GM11168 (cell line): Measurements from ENCODE around the gene NSMCE1.

ENCODE experiments used
- in situ Hi-C: fragments of 300-500 bp; cut with MboI; formaldehyde crosslinking; loops from one replicate; pipeline ENCODE4 v1.12.0; 2022; ENCODE audit warnings: low sequenced_read_pairs; ENCODE audit not compliant: unreplicated experiment

NSMCE1 gene

GRCh38 chr16:27233731-27234130 lies 34.8 kb downstream of the NSMCE1 start:
- in situ Hi-C loops = loop anchor here (5.0 kb wide), 1 partner anchor 124 kb away; no protein-coding TSS in a partner anchor

DNA sequence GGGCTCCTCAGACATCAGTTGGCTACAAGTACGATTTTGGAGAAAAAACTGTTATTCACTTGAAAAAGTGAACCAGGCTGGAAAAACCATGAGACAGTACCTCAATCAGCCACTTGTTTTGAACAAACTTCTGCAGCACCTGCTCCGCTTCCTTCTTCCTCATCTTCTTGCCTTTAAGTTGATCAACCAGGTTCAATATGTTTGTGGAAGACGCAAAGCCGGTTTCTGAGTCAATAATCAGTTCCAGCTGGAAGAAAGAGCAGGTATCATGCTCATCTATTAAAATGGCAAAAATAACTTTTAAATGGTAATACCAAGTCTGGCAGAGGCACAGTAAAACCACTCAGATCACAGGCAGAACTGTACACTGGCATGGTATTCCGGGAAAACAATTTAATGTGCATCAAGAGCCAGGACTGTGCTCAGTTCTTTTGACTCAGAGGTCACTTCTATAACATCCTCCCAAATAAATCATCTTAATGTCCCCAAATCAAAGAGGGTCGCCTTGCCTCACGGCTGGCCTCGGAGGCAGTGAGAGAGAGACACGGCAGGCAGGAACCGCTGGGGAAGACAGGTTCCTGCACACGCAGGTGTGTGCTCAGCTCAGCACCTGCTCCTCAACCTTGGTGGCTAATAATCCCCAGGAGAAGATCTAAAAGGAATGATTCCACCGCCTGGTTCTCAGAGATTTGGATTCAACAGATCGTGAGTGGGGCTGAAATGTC lies 35.5 kb downstream of the NSMCE1 start:
- in situ Hi-C loops = loop anchor here (5.0 kb wide), 1 partner anchor 124 kb away; no protein-coding TSS in a partner anchor

DNA sequence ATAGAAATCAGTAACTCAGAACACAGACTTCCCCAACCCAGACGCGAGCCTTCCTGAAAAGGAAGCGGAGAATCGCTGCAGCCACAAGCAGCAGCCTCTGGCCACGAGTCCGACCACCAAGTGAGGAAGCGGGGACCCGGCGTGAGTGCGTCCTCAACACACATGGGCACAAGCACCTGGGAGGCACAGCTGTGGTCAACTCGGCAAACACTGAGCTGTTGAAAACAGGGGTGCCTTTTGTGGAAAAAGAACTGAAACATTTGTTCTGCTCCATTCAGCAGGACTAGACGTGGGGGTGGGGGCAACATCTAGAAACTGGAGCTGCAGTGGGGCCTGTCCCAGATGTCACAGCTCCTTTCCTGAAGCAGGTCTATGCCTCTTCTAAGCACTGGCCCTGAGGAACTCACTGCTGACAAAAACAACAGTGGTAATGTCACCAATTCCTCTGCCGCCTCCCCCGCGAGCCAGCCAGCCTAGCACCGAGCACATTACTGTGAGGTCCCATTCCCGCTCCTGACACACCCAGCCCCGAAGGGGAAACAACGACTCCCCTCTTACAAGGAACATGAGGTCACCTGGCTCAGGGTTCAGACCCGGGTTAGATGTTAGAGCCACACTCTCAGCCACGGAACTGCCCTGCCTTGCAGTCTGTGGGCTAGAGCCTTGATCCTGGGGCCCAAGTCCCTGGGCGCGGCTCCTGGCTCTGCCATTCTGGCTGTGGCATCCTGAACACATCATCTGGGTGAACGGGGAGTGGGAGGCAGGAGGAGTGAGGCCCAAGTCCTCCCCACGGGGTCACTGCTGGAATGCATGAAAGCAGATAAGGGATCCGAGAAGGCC lies 36.3 kb downstream of the NSMCE1 start:
- in situ Hi-C loops = loop anchor here (5.0 kb wide), 1 partner anchor 125 kb away; no protein-coding TSS in a partner anchor

DNA sequence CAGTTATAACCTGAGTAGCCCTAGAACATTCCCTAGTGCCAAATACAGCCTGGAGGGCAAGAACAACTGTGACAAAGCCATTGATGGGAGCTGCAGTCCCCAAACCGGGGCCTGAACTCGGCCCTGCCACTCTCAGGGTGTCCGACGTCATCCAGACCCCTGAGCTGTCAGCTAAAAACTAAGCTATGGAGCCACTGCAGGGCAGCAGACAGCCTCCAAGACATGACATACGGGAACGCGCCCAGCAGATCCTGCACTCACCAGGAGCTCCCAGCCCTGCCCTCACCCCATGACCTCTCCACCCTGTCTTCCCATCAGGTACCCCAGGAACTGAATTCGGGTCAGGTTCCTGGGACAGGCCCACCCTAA lies 36.9 kb downstream of the NSMCE1 start:
- in situ Hi-C loops = loop anchor here (5.0 kb wide), 1 partner anchor 126 kb away; no protein-coding TSS in a partner anchor

- in situ Hi-C loops = loop anchor here (5.0 kb wide), 1 partner anchor 127 kb away; no protein-coding TSS in a partner anchor
Observed at GRCh38 chr16:27230562-27231001, 38.0 kb downstream of the NSMCE1 start.

DNA sequence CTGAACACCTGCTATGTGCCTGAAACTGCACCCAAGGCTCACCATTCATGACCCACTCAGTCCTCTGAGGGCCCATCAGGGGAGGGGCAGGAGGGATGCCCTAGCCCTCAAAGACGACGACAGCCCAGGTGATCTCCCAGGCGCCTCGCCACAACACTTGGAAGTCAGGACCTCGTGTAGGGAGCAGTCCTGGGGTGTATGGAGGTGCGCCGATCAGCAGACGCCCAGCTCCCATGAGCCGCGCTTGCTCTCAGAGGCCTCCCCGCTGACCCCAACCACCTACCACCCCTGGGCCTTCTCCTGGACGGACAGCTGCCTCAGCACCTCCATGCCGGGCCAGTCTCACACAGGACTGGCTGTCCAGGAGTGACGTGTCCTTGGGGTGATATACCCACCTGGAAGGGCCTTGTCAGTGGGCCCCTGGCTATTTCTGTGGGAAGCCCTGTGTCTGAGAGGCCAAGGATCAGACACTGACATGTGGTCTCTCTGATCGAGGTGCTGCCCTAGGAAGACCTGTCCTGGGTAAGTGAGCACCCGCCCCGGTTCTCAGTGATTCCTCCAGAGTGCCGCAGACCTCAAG lies 38.6 kb downstream of the NSMCE1 start:
- in situ Hi-C loops = loop anchor here (5.0 kb wide), 1 partner anchor 127 kb away; no protein-coding TSS in a partner anchor

- in situ Hi-C loops = no loop called here
Observed at GRCh38 chr16:27228621-27229501, 39.7 kb downstream of the NSMCE1 start.

GRCh38 chr16:27228045-27228444 lies 40.5 kb downstream of the NSMCE1 start:
- in situ Hi-C loops = no loop called here

- in situ Hi-C loops = no loop called here
Observed at GRCh38 chr16:27226976-27227705, 41.4 kb downstream of the NSMCE1 start.

DNA sequence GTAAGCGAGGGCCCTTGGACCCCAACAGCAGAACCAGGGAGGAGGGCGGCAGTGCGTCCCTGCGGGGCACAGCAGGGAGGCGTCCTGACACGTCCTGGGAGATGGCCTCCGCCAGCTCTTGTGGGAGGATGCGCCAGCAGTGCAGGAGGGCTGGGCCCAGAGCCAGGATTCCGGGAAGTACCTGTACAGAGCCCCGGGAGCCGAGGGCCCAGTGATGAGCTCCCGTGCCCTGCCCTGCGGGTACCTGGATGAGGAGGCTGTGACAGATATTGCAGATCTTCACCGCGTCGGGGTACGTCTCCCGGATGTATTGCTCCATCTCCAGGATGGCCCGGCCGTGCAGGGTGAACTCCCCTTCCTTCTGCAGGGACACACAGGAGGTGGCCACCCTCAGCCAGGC lies 42.1 kb downstream of the NSMCE1 start:
- in situ Hi-C loops = no loop called here

- in situ Hi-C loops = no loop called here
Observed at GRCh38 chr16:27225536-27226360, 42.8 kb downstream of the NSMCE1 start.

GRCh38 chr16:27224741-27225300 lies 43.8 kb downstream of the NSMCE1 start:
- in situ Hi-C loops = no loop called here

GRCh38 chr16:27224271-27224737 lies 44.3 kb downstream of the NSMCE1 start:
- in situ Hi-C loops = no loop called here

GRCh38 chr16:27223701-27224100 lies 44.9 kb downstream of the NSMCE1 start:
- in situ Hi-C loops = no loop called here

- in situ Hi-C loops = no loop called here
Observed at GRCh38 chr16:27223226-27223610, 45.4 kb downstream of the NSMCE1 start.

GRCh38 chr16:27222249-27223225 lies 46.0 kb downstream of the NSMCE1 start:
- in situ Hi-C loops = no loop called here
